GM19023 (cell line): ENCODE measurements around the gene MACROD2.
"Not testable (repeated sequence)": the region's sequence is repeated elsewhere in the genome, so short reads cannot be mapped to it uniquely, and the experiment has no call there.

Experiments
- ATAC-seq: cut with Tn5 transposase; IDR thresholded peaks from one replicate; pipeline ENCODE4 v1.9.1; 2021; ENCODE audit warnings: mild to moderate bottlenecking, moderate library complexity; ENCODE audit not compliant: unreplicated experiment

MACROD2 gene

GRCh38 chr20:14450256-14450655, 454.9 kb downstream of the MACROD2 start:
- ATAC-seq: no peak

- no peak for ATAC-seq
Observed at GRCh38 chr20:14451458-14451857, 456.1 kb downstream of the MACROD2 start.

GRCh38 chr20:14453259-14453658, 457.9 kb downstream of the MACROD2 start:
- no peak for ATAC-seq

- no peak for ATAC-seq
Observed at GRCh38 chr20:14454296-14454695, 459.0 kb downstream of the MACROD2 start.

GRCh38 chr20:14467104-14467827, 471.9 kb downstream of the MACROD2 start:
- ATAC-seq: not testable (repeated sequence)

- no peak for ATAC-seq
Observed at GRCh38 chr20:14470231-14470899, 475.0 kb downstream of the MACROD2 start.

GRCh38 chr20:14470977-14471661, 475.8 kb downstream of the MACROD2 start:
- ATAC-seq: no peak

GRCh38 chr20:14477125-14477524, 481.8 kb downstream of the MACROD2 start:
- ATAC-seq: no peak

GRCh38 chr20:14478126-14478525, 482.8 kb downstream of the MACROD2 start:
- no peak for ATAC-seq

- no peak for ATAC-seq
Observed at GRCh38 chr20:14481863-14482262, 486.5 kb downstream of the MACROD2 start.

- no peak for ATAC-seq
Observed at GRCh38 chr20:14488212-14488611, 492.9 kb downstream of the MACROD2 start.

GRCh38 chr20:14488756-14489479, 493.6 kb downstream of the MACROD2 start:
- ATAC-seq: no peak

GRCh38 chr20:14489544-14489943, 494.2 kb downstream of the MACROD2 start:
- ATAC-seq: no peak

GRCh38 chr20:14491436-14491835, 496.1 kb downstream of the MACROD2 start:
- no peak for ATAC-seq

- no peak for ATAC-seq
Observed at GRCh38 chr20:14493408-14493807, 498.1 kb downstream of the MACROD2 start.

- ATAC-seq: no peak
Observed at GRCh38 chr20:14494355-14494754, 499.0 kb downstream of the MACROD2 start.

GRCh38 chr20:14495066-14495465, 499.8 kb downstream of the MACROD2 start:
- ATAC-seq: no peak

GRCh38 chr20:14497004-14497403, 501.7 kb downstream of the MACROD2 start:
- no peak for ATAC-seq

- ATAC-seq: no peak
Observed at GRCh38 chr20:14498772-14499171, 503.5 kb downstream of the MACROD2 start.

GRCh38 chr20:14505476-14505875, 510.2 kb downstream of the MACROD2 start:
- ATAC-seq: no peak

GRCh38 chr20:14507711-14508110, 512.4 kb downstream of the MACROD2 start:
- ATAC-seq: no peak
